ENCODE data around the gene RFTN2. TPM values are rescaled to one million over a fixed set of nuclear protein-coding genes. Genes with fewer than 3 reads are reported as not detected.

RFTN2 gene
- polyA plus RNA-seq, 1 donor (not counting 4 experiments of a cell fraction or from before 2014, with no cell fraction given), result 0.37 TPM

GRCh38 chr2:197613509-197613987, 61.8 kb downstream of the RFTN2 start:
- H3K4me1 ChIP-seq (ENCODE audit: control insufficient read depth, extremely low read depth, insufficient read depth, low read length), result peaks cover 15% of the 10 kb centered on the region
- TF ChIP-seq EZH2 (IDR thresholded peaks at IDR 0.05; ENCODE audit: low read length) (no peak), CTCF (optimal IDR thresholded peaks at IDR 0.05 in 1 of 3, IDR thresholded peaks at IDR 0.05 in 1 of 3, conservative IDR thresholded peaks at IDR 0.05 in 1 of 3; ENCODE audit: extremely low read depth in 1 of 3, insufficient read depth in 2 of 3, low read length in 3 of 3) (no peak)
- FAIRE-seq (no peak), DNase-seq (ENCODE audit: low read depth, low spot score) (no peak)
- H3K36me3 ChIP-seq (ENCODE audit: control insufficient read depth in 2 of 2, extremely low read depth in 1 of 2, insufficient read depth in 2 of 2, low read length in 2 of 2), result no peaks in the 10 kb centered on the region
- no peaks in the 10 kb centered on the region for H3K79me2 ChIP-seq (ENCODE audit: control insufficient read depth, insufficient read depth, low read length)
- no peaks in the 10 kb centered on the region for H4K20me1 ChIP-seq (ENCODE audit: control insufficient read depth, extremely low read depth, insufficient read depth, low read length)
- no peak overlapping the region for H2AFZ ChIP-seq (ENCODE audit: control insufficient read depth, low read length)
- no peak overlapping the region for H3K4me2 ChIP-seq (ENCODE audit: control insufficient read depth, extremely low read depth, insufficient read depth, low read depth, low read length)
- H3K9me3 ChIP-seq (ENCODE audit: control insufficient read depth, low read depth, low read length), result no peaks in the 10 kb centered on the region
- H3K27ac ChIP-seq (ENCODE audit: control insufficient read depth, insufficient read depth, low read length), result no peak overlapping the region
- no peaks in the 10 kb centered on the region for H3K27me3 ChIP-seq (ENCODE audit: control insufficient read depth, extremely low read depth, insufficient read depth, low read length)
- dilution Hi-C loops (cut with MboI; ENCODE audit: extremely low pct_ligation_motif_present, low sequenced_read_pairs), result no loop called here
- peaks cover 5% of the 10 kb centered on the region for H3K9me1 ChIP-seq (ENCODE audit: control insufficient read depth, extremely low read depth, insufficient read depth, low read length)
- no peak overlapping the region for H3K9ac ChIP-seq (ENCODE audit: control insufficient read depth, extremely low read depth, insufficient read depth, low read length)
- H3K4me3 ChIP-seq (ENCODE audit: control insufficient read depth in 2 of 3, extremely low read depth in 1 of 3, insufficient read depth in 2 of 3, low read depth in 1 of 3, low read length in 3 of 3), result no peak overlapping the region

- FAIRE-seq, result no peak
- Histone ChIP-seq H3K4me2 (ENCODE audit: control insufficient read depth, extremely low read depth, insufficient read depth, low read depth, low read length) (no peak overlapping the region), H3K9me3 (ENCODE audit: control insufficient read depth, low read depth, low read length) (no peaks in the 10 kb centered on the region), H3K36me3 (ENCODE audit: control insufficient read depth in 2 of 2, extremely low read depth in 1 of 2, insufficient read depth in 2 of 2, low read length in 2 of 2) (no peaks in the 10 kb centered on the region), H4K20me1 (ENCODE audit: control insufficient read depth, extremely low read depth, insufficient read depth, low read length) (no peaks in the 10 kb centered on the region), H3K27ac (ENCODE audit: control insufficient read depth, insufficient read depth, low read length) (no peak overlapping the region), H3K9me1 (ENCODE audit: control insufficient read depth, extremely low read depth, insufficient read depth, low read length) (no peaks in the 10 kb centered on the region), H3K4me3 (ENCODE audit: control insufficient read depth in 2 of 3, extremely low read depth in 1 of 3, insufficient read depth in 2 of 3, low read depth in 1 of 3, low read length in 3 of 3) (no peak overlapping the region), H2AFZ (ENCODE audit: control insufficient read depth, low read length) (no peak overlapping the region), H3K9ac (ENCODE audit: control insufficient read depth, extremely low read depth, insufficient read depth, low read length) (no peak overlapping the region), H3K79me2 (ENCODE audit: control insufficient read depth, insufficient read depth, low read length) (no peaks in the 10 kb centered on the region), H3K4me1 (ENCODE audit: control insufficient read depth, extremely low read depth, insufficient read depth, low read length) (no peaks in the 10 kb centered on the region), H3K27me3 (ENCODE audit: control insufficient read depth, extremely low read depth, insufficient read depth, low read length) (no peaks in the 10 kb centered on the region)
- TF ChIP-seq CTCF (optimal IDR thresholded peaks at IDR 0.05 in 1 of 3, IDR thresholded peaks at IDR 0.05 in 1 of 3, conservative IDR thresholded peaks at IDR 0.05 in 1 of 3; ENCODE audit: extremely low read depth in 1 of 3, insufficient read depth in 2 of 3, low read length in 3 of 3) (no peak), EZH2 (IDR thresholded peaks at IDR 0.05; ENCODE audit: low read length) (no peak)
- no peak for DNase-seq (ENCODE audit: low read depth, low spot score)
- dilution Hi-C loops (cut with MboI; ENCODE audit: extremely low pct_ligation_motif_present, low sequenced_read_pairs), result no loop called here
These were observed 69.2 kb downstream of the RFTN2 start for GRCh38 chr2:197606180-197606579.

All from keratinocyte (primary cell).